ENCODE results near the gene FRAT2. TPM values are rescaled to one million over a fixed set of nuclear protein-coding genes. Genes with fewer than 3 reads are reported as not detected.
A peak's percentile ranks its signal among the peaks of the same experiment; 100 is the strongest.
"Not testable (repeated sequence)": the region's sequence is repeated elsewhere in the genome, so short reads cannot be mapped to it uniquely, and the experiment has no call there.

Gene FRAT2
- total RNA-seq, 2 donors from 2014 or later: 4.9 to 7.6 TPM

- intact Hi-C loops (cut with DNase I): no loop called here
- no peak for DNase-seq
- peak in 1 of 2 donors; percentile 32 for ATAC-seq
These were observed 27.1 kb downstream of the FRAT2 start for GRCh38 chr10:97307441-97307840.

- DNase-seq (no peak), ATAC-seq (no peak)
- intact Hi-C loops (cut with DNase I): no loop called here
These were observed 32.3 kb downstream of the FRAT2 start for GRCh38 chr10:97302088-97302791.

GRCh38 chr10:97300980-97301379 is 33.5 kb downstream of the FRAT2 start:
- ATAC-seq: no peak
- DNase-seq: no peak
- intact Hi-C loops (cut with DNase I): no loop called here

GRCh38 chr10:97298223-97298571 is 36.3 kb downstream of the FRAT2 start:
- intact Hi-C loops (cut with DNase I): no loop called here
- ATAC-seq (no peak), DNase-seq (no peak)

GRCh38 chr10:97297556-97298222 is 36.8 kb downstream of the FRAT2 start:
- ATAC-seq (peak in 1 of 2 donors; percentile 64), DNase-seq (no peak)
- intact Hi-C loops (cut with DNase I): no loop called here

DNA sequence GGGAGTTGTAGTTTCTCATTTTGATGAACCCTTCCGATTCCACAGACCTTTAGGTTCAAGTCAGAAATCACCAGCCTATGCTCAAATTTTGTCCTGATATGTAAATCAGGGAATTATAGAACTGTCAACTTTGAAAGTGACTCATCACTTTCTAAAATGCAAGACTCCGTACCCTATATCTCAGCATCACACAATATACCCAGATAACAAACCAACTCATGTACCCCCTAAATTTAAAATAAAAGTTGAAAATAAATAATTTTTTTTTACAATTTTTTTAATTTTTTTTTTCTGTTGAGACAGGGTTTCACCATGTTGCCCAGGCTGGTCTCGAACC is 41.7 kb downstream of the FRAT2 start:
- DNase-seq: no peak
- intact Hi-C loops (cut with DNase I): loop anchor here in 1 of 2 donors (5.0 kb wide), 1 partner anchor 39 kb away; the partner anchor contains the start of gene FRAT2
- no peak for ATAC-seq

- intact Hi-C loops (cut with DNase I): loop anchor here in 1 of 2 donors (5.0 kb wide), 1 partner anchor 40 kb away; the partner anchor contains the start of gene FRAT2
- ATAC-seq (peak; percentile 99), DNase-seq (peak; percentile 95)
These were observed 42.2 kb downstream of the FRAT2 start, which contains the start of gene ARHGAP19 for GRCh38 chr10:97292097-97292861. Gene ARHGAP19 (minus strand): TSS chr10:97292637. CDS start chr10:97292627, 10 bp downstream.

DNA sequence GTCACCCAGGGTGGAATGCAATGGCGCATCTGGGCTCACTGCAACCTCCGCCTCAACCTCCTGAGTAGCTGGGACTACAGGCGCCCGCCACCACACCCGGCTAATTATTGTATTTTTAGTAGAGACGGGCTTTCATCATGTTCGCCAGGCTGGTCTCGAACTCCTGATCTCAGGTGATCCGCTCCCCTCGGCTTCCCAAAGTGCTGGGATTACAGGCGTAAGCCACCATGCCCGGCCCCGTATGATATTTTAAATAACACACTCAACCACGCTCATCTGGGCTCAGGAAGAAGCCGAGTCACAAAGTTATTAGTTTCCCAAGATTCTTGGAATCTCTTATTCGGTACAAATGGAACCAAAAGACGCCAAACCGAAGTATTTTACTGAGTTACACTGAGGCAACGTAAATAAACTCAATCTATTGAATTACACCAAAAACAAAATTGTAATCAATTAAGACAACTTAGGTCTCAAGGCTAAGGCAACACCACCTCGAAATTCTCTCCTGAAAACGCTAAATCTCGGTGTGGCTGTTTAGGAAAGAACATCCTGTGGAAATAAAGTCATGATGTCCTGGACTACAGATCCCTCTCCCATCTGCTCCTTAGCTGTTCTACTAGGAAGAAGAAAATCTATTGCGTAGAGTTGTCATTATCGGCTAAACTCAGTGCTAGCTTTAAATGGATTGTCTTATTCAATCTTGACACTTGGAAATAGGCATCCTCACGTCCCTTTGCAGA is 43.0 kb downstream of the FRAT2 start:
- ATAC-seq (peak; percentile 5 to 10), DNase-seq (no peak)
- intact Hi-C loops (cut with DNase I): loop anchor here in 1 of 2 donors (5.0 kb wide), 1 partner anchor 41 kb away; the partner anchor contains the start of gene FRAT2

- intact Hi-C loops (cut with DNase I): loop anchor here in 1 of 2 donors (5.0 kb wide), 1 partner anchor 42 kb away; the partner anchor contains the start of gene FRAT2
- not testable (repeated sequence) for ATAC-seq, DNase-seq
These were observed 43.8 kb downstream of the FRAT2 start for GRCh38 chr10:97290576-97291356.

- ATAC-seq: not testable (repeated sequence)
These were observed 44.5 kb downstream of the FRAT2 start for GRCh38 chr10:97290076-97290475.

More at GRCh38 chr10:97290076-97290475, 44.5 kb downstream of the FRAT2 start:
- intact Hi-C loops (cut with DNase I): loop anchor here in 1 of 2 donors (5.0 kb wide), 1 partner anchor 42 kb away; the partner anchor contains the start of gene FRAT2
- not testable (repeated sequence) for DNase-seq

Other genes starting within 250 kb of the FRAT2 start
- under 1 TPM; 0.24 to 0.31 TPM for gene SLIT1, start 148.8 kb downstream of the FRAT2 start, total RNA-seq
- gene ARHGAP19, start 42.1 kb downstream of the FRAT2 start, total RNA-seq: 1 to 10 TPM; 4.4 to 7.6 TPM
- gene FRAT1, start 15.5 kb downstream of the FRAT2 start, total RNA-seq: 1 to 10 TPM; 2.1 to 6.2 TPM
- 10 to 100 TPM in 1 of 2 donors, 1 to 10 TPM in 1; 7.6 to 27.2 TPM for gene RRP12, start 66.6 kb upstream of the FRAT2 start, total RNA-seq
- 100 to 1,000 TPM; 258 to 344 TPM for gene PGAM1, start 91.5 kb upstream of the FRAT2 start, total RNA-seq
- 10 to 100 TPM; 16.6 to 18.6 TPM for gene EXOSC1, start 111.3 kb upstream of the FRAT2 start, total RNA-seq
- gene ZDHHC16, start 111.4 kb upstream of the FRAT2 start, total RNA-seq: 10 to 100 TPM; 26.2 to 26.5 TPM
- gene MMS19, start 163.7 kb upstream of the FRAT2 start, total RNA-seq: 10 to 100 TPM; 31.9 to 34.0 TPM
- gene UBTD1, start 164.2 kb upstream of the FRAT2 start, total RNA-seq: 10 to 100 TPM; 22.6 to 23.7 TPM
- gene ANKRD2, start 238.1 kb upstream of the FRAT2 start, total RNA-seq: 10 to 100 TPM; 11.8 to 54.6 TPM
- gene HOGA1, start 249.7 kb upstream of the FRAT2 start, total RNA-seq: 10 to 100 TPM in 1 of 2 donors, 1 to 10 TPM in 1; 7.7 to 13.2 TPM